Heart left ventricle (tissue), 16 donors: ENCODE data around the gene LRRC36. TPM values are rescaled to one million over a fixed set of nuclear protein-coding genes. Genes with fewer than 3 reads are reported as not detected.

Source experiments
- ATAC-seq, 4 donors: fragments of 200-7000 bp; cut with Tn5 transposase; one replicate each; pipeline ENCODE4 v1.9.1; 2020 to 2022; ENCODE audit warnings: moderate library complexity in 4 of 4, mild to moderate bottlenecking in 3 of 4, moderate number of reproducible peaks in 1 of 4
- DNase-seq, 5 donors: peaks; one replicate each; pipeline ENCODE4 v3.0.0-alpha.2; 2020
- H3K27ac ChIP-seq, 12 donors: fragments of 200-600 bp; sonication (generic) in 4 of 12; one replicate each; pipeline versions ENCODE4 v1.5.0 to v1.8.0; 2016 to 2022; ENCODE audit warnings: mild to moderate bottlenecking in 2 of 12
- H3K27me3 ChIP-seq, 9 donors: fragments of 200-600 bp; sonication (generic) in 2 of 9; one replicate each; pipeline versions ENCODE4 v1.5.1 to v1.8.0; 2016 to 2022; ENCODE audit warnings: mild to moderate bottlenecking in 3 of 9
- H3K36me3 ChIP-seq, 9 donors: fragments of 200-600 bp; sonication (generic) in 2 of 9; one replicate each; pipeline versions ENCODE4 v1.5.0 to v1.8.0; 2018 to 2022; ENCODE audit warnings: mild to moderate bottlenecking in 2 of 9
- H3K4me1 ChIP-seq, 12 donors: fragments of 200-600 bp; sonication (generic) in 4 of 12; one replicate each; pipeline versions ENCODE4 v1.5.0 to v1.8.0; 2016 to 2022; ENCODE audit warnings: mild to moderate bottlenecking in 3 of 12
- H3K4me3 ChIP-seq, 12 donors: fragments of 200-600 bp; sonication (generic) in 4 of 12; one replicate each; pipeline versions ENCODE4 v1.5.0 to v1.8.0; 2017 to 2022; ENCODE audit warnings: mild to moderate bottlenecking in 9 of 12, moderate library complexity in 4 of 12
- H3K9me3 ChIP-seq, 12 donors: fragments of 200-600 bp; sonication (generic) in 4 of 12; one replicate each; pipeline versions ENCODE4 v1.5.0 to v1.8.0; 2016 to 2022; ENCODE audit warnings: mild to moderate bottlenecking in 1 of 12
- POLR2A ChIP-seq, 2 donors: fragments of 450-650 bp; IDR thresholded peaks; one replicate each; pipeline ENCODE4 v1.6.1; 2017; ENCODE audit warnings: antibody characterized with exemption in 2 of 2, mild to moderate bottlenecking in 2 of 2, moderate library complexity in 2 of 2
- WGBS, 4 donors: extraction: QIAGEN DNeasy Blood & Tissue Kit in 2 of 4; methylation state at CpG; one replicate each; pipeline versions ENCODE4 v1.1.5 to v1.1.7; 2013 to 2018; 5-methylcytosine and 5-hydroxymethylcytosine counted together
- intact Hi-C, 10 donors: fragments of 100-400 bp; cut with DNase I; formaldehyde crosslinking; loops; one replicate each; pipeline versions ENCODE4 v1.11.1 to v1.14.2; 2022
- polyA plus RNA-seq, 2 donors: library from polyadenylated mRNA; stranded (reverse); fragments of 200-250 nt; gene quantifications; one replicate each; pipeline ENCODE4 v1.2.3, GENCODE V29; 2013
- total RNA-seq, 9 donors: library from RNA; depleted of rRNA in 2 of 9; stranded (reverse); fragments of >200 nt in 2 of 9; fragmentation: NEBNext Ultra II Directional in 3 of 9; extraction: Animal tissue kit (Norgen Biotek cat#: 25700) in 3 of 9; gene quantifications; one replicate each; pipeline versions ENCODE4 v1.1.0 to v1.2.4, GENCODE V29; 2016 to 2023
- TF ChIP-seq, protein P1 (sequence below), 12 donors: fragments of 200-600 bp; sonication (generic) in 4 of 12; IDR thresholded peaks; one replicate each; pipeline versions ENCODE4 v1.5.0 to v1.8.0; 2018 to 2022; ENCODE audit warnings: antibody characterized with exemption in 12 of 12, mild to moderate bottlenecking in 5 of 12
- donor health status: ischemic (EF 13 %, LVEDD 7.1; RV severe dilation, severe dysfunction).
- donor health status: healthy with polysubstance abuse.
- donor health status: DM: no; HTN: yes; CAD: no.
- donor health status: DM: no; HTN: no; CAD: no.
- donor health status: ischemic (EF 25% LVEDD 6.9; RV normal size, moderate dysfunction).
- donor health status: ischemic (EF 25% LVEDD 5.7; RV mildly dilated, moderate dysfunction).
- donor health status: healthy.
- donor health status: DM: yes; HTN: yes; CAD: no.
- donor health status: ischemic (EF 35%, LVEDD 5.7; RV mildly dilated, moderate dysfunction).
- donor health status: nonischemic (EF 11% LVEDD 7.7; RV severe dilation, severe dysfunction).
- donor health status: DM: yes; HTN: yes; CAD: no.
- donor health status: PGD.
- donor health status: ischemic (EF 29% LVEDD 5.4; RV normal size, mild dysfunction).
- donor health status: nonischemic (EF 23%, LVEDD 6.1; RV moderate dilation, normal function).

Gene LRRC36
- total and polyA plus RNA-seq, 11 donors = 0.15 to 0.42 (median 0.27) TPM; not detected in 8

DNA sequence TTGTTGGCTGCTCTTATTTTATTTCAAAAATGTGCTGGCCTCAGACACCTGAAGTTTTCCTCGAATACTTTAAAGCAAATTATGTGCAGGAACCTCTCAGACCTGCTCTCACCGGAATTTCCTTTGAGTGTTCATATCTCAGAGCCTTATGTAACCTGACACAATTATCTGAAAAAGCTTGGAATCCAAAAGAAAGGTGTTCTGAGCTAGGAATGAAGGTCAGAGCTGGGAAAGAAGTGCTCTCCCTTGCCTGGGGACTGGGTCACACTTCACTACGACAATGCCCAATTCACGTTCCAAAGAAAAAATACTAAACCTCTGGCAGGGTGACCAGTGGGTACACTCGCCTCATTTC lies 97.6 kb downstream of the LRRC36 start:
- WGBS, 4 donors = 54 to 63% (median 57%) methylated on average over 5 of the region's 5 CpGs
- TF ChIP-seq POLR2A (IDR thresholded peaks at IDR 0.05) = no peak
- TF ChIP-seq, protein P1, sequence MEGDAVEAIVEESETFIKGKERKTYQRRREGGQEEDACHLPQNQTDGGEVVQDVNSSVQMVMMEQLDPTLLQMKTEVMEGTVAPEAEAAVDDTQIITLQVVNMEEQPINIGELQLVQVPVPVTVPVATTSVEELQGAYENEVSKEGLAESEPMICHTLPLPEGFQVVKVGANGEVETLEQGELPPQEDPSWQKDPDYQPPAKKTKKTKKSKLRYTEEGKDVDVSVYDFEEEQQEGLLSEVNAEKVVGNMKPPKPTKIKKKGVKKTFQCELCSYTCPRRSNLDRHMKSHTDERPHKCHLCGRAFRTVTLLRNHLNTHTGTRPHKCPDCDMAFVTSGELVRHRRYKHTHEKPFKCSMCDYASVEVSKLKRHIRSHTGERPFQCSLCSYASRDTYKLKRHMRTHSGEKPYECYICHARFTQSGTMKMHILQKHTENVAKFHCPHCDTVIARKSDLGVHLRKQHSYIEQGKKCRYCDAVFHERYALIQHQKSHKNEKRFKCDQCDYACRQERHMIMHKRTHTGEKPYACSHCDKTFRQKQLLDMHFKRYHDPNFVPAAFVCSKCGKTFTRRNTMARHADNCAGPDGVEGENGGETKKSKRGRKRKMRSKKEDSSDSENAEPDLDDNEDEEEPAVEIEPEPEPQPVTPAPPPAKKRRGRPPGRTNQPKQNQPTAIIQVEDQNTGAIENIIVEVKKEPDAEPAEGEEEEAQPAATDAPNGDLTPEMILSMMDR (IDR thresholded peaks at IDR 0.05) = no peak
- no peaks in the 10 kb centered on the region for H3K9me3 ChIP-seq
- peaks cover 0 to 21% (median 0%) of the 10 kb centered on the region in 9 donors for H3K27me3 ChIP-seq
- no peak overlapping the region for H3K4me3 ChIP-seq
- intact Hi-C loops = loop anchor here in 1 of 10 donors (10.0 kb wide), 1 partner anchor 91 kb away; no protein-coding TSS in a partner anchor
- no peaks in the 10 kb centered on the region for H3K36me3 ChIP-seq
- no peak for ATAC-seq
- peaks cover 0 to 24% (median 6%) of the 10 kb centered on the region in 12 donors for H3K4me1 ChIP-seq
- no peak for DNase-seq
- no peak overlapping the region for H3K27ac ChIP-seq

DNA sequence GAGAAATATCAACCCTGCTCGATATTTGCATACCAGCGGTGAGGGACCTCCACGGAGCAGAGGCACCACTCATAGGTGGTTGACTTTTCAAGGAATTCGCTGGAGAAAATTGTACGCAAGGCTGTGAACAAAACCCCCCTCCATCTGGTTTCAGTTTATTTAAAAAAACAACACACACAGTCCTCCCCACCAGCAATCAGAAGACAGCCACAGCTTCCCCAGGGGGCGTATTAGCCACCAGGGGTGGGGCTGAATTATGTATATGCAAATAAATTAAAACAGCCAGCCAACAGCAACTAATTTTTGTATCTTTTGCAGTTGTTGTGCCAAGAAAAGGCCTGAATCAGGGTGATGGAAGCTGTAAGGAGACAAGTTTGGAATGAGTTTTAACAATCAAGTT lies 98.4 kb downstream of the LRRC36 start:
- H3K9me3 ChIP-seq = no peaks in the 10 kb centered on the region
- H3K4me3 ChIP-seq = no peak overlapping the region
- 56 to 63% (median 60%) methylated on average over 6 of the region's 6 CpGs for WGBS, 4 donors
- peaks cover 0 to 26% (median 6%) of the 10 kb centered on the region in 12 donors for H3K4me1 ChIP-seq
- peaks cover 0 to 28% (median 0%) of the 10 kb centered on the region in 9 donors for H3K27me3 ChIP-seq
- no peak for DNase-seq
- H3K36me3 ChIP-seq = no peaks in the 10 kb centered on the region
- no peak for ATAC-seq
- no peak overlapping the region for H3K27ac ChIP-seq
- TF ChIP-seq, protein P1 (IDR thresholded peaks at IDR 0.05) = no peak
- TF ChIP-seq POLR2A (IDR thresholded peaks at IDR 0.05) = no peak
- intact Hi-C loops = loop anchor here in 4 of 10 donors (5.0 to 10.0 kb wide), 2 partner anchors 42 to 90 kb away; no protein-coding TSS in a partner anchor

DNA sequence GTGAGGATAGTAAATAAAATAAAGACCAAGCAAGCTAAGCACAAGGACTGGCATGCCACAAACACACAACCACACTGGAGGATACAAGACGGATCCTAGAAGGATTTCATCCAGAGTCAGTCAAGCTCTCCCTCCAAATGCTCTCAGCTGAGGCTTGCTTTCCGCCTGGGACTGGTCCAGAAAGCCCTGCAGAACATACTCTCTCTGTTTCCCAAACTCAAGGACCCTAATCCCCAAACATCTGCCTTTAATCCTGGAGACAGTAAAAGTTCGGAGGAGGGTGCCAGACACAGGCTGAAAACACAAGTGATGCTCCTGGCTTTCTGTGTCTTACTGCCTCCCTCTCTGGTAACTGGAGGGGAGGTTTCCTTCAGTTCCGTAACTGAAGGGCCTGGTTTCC lies 99.0 kb downstream of the LRRC36 start:
- H3K36me3 ChIP-seq = no peaks in the 10 kb centered on the region
- intact Hi-C loops = loop anchor here in 4 of 10 donors (5.0 to 10.0 kb wide), 2 partner anchors 42 to 89 kb away; no protein-coding TSS in a partner anchor
- TF ChIP-seq POLR2A (IDR thresholded peaks at IDR 0.05) = no peak
- TF ChIP-seq, protein P1 (IDR thresholded peaks at IDR 0.05) = no peak
- H3K4me1 ChIP-seq = peaks cover 0 to 31% (median 10%) of the 10 kb centered on the region in 12 donors
- H3K4me3 ChIP-seq = no peak overlapping the region
- no peak for DNase-seq
- no peaks in the 10 kb centered on the region for H3K9me3 ChIP-seq
- 66 to 84% (median 81%) methylated on average over 4 of the region's 4 CpGs for WGBS, 4 donors
- peaks cover 0 to 34% (median 0%) of the 10 kb centered on the region in 9 donors for H3K27me3 ChIP-seq
- no peak overlapping the region for H3K27ac ChIP-seq
- no peak for ATAC-seq

DNA sequence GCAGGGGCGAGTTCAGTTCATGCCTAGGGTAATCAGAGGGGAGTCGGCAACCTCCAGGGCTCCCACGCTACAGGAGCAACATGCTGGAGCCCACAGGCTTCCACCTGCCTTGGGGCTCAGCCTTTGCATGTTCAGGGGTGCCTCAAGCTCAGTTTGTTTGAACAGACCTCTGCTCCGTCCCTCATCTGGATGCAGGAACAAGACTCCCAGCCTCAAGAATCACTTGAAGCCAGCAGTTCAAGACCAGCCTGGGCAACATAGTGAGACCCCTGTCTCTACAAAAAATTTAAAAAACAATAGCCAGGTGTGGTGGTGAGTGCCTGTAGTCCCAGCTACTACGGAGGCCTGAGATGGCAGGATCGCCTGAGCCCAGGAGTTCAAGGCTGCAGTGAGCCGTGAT lies 99.4 kb downstream of the LRRC36 start:
- Histone ChIP-seq H3K27ac (no peak overlapping the region), H3K27me3 (peaks cover 0 to 35% (median 0%) of the 10 kb centered on the region in 9 donors), H3K36me3 (no peaks in the 10 kb centered on the region), H3K4me1 (peaks cover 0 to 34% (median 11%) of the 10 kb centered on the region in 12 donors), H3K4me3 (no peak overlapping the region), H3K9me3 (no peaks in the 10 kb centered on the region)
- TF ChIP-seq POLR2A (IDR thresholded peaks at IDR 0.05) = no peak
- TF ChIP-seq, protein P1 (IDR thresholded peaks at IDR 0.05) = no peak
- DNase-seq (no peak), ATAC-seq (no peak)
- WGBS, 4 donors = 82 to 90% (median 86%) methylated on average over 7 of the region's 7 CpGs
- intact Hi-C loops = loop anchor here in 4 of 10 donors (5.0 to 10.0 kb wide), 2 partner anchors 41 to 89 kb away; no protein-coding TSS in a partner anchor
